ENCODE measurements around the gene DNAH8.

- TF ChIP-seq POLR2A (IDR thresholded peaks at IDR 0.05) (no peak), CTCF (IDR thresholded peaks at IDR 0.05) (no peak)
Observed at GRCh38 chr6:38976051-38976450, 260.9 kb downstream of the DNAH8 start.
